HG03280 (cell line): Measurements from ENCODE around the gene SHROOM3.

ENCODE experiments used
- ATAC-seq: cut with Tn5 transposase; IDR thresholded peaks from one replicate; pipeline ENCODE4 v1.9.1; 2021; ENCODE audit warnings: mild to moderate bottlenecking, moderate library complexity; ENCODE audit not compliant: unreplicated experiment

The SHROOM3 gene

GRCh38 chr4:76535603-76536372 is 100.8 kb downstream of the SHROOM3 start:
- ATAC-seq, result no peak

- ATAC-seq, result no peak
Observed at GRCh38 chr4:76536373-76536689, 101.3 kb downstream of the SHROOM3 start.

GRCh38 chr4:76538296-76538695 is 103.3 kb downstream of the SHROOM3 start:
- ATAC-seq, result no peak

GRCh38 chr4:76539979-76540378 is 105.0 kb downstream of the SHROOM3 start:
- no peak for ATAC-seq

GRCh38 chr4:76540486-76540885 is 105.5 kb downstream of the SHROOM3 start:
- ATAC-seq, result no peak

GRCh38 chr4:76543378-76543777 is 108.3 kb downstream of the SHROOM3 start:
- ATAC-seq, result no peak

GRCh38 chr4:76544725-76545124 is 109.7 kb downstream of the SHROOM3 start:
- no peak for ATAC-seq

GRCh38 chr4:76545226-76545884 is 110.3 kb downstream of the SHROOM3 start:
- no peak for ATAC-seq

- no peak for ATAC-seq
Observed at GRCh38 chr4:76546327-76546726, 111.3 kb downstream of the SHROOM3 start.

- no peak for ATAC-seq
Observed at GRCh38 chr4:76546759-76547742, 112.0 kb downstream of the SHROOM3 start.

- ATAC-seq, result no peak
Observed at GRCh38 chr4:76548704-76549103, 113.7 kb downstream of the SHROOM3 start.

GRCh38 chr4:76549765-76550164 is 114.7 kb downstream of the SHROOM3 start:
- ATAC-seq, result no peak

GRCh38 chr4:76550966-76551780 is 116.1 kb downstream of the SHROOM3 start:
- ATAC-seq, result no peak

- no peak for ATAC-seq
Observed at GRCh38 chr4:76554630-76555029, 119.6 kb downstream of the SHROOM3 start.

GRCh38 chr4:76556452-76556851 is 121.4 kb downstream of the SHROOM3 start:
- ATAC-seq, result no peak

- ATAC-seq, result no peak
Observed at GRCh38 chr4:76558396-76559235, 123.6 kb downstream of the SHROOM3 start.

- no peak for ATAC-seq
Observed at GRCh38 chr4:76559236-76560071, 124.4 kb downstream of the SHROOM3 start.

GRCh38 chr4:76562161-76562560 is 127.1 kb downstream of the SHROOM3 start:
- no peak for ATAC-seq
